Measurements from ENCODE around the gene HHIPL1.

- TF ChIP-seq GATA2 (IDR thresholded peaks at IDR 0.05; ENCODE audit: low read depth, low read length) (no peak), GATA3 (IDR thresholded peaks at IDR 0.05; ENCODE audit: low read depth, low read length) (no peak)
These were observed 17.9 kb downstream of the HHIPL1 start for GRCh38 chr14:99662846-99663245.
